Liver (tissue), 9 donors: ENCODE measurements around the gene SLC25A26. TPM values are rescaled to one million over a fixed set of nuclear protein-coding genes. Genes with fewer than 3 reads are reported as not detected.

Source experiments
- DNase-seq: peaks from one replicate; pipeline ENCODE4 v3.0.0-alpha.2; 2017; ENCODE audit warnings: low spot score
- H3K27ac ChIP-seq, 2 donors: one replicate each; pipeline ENCODE4 v1.7.0; 2013; ENCODE audit warnings: inconsistent platforms in 2 of 2, low read length in 2 of 2, control low read depth in 1 of 2, low read depth in 1 of 2, mild to moderate bottlenecking in 1 of 2
- H3K27me3 ChIP-seq, 4 donors: one replicate each; pipeline versions ENCODE4 v1.6.1 to v1.7.0; 2013; ENCODE audit warnings: low read length in 3 of 4, inconsistent platforms in 1 of 4, mild to moderate bottlenecking in 1 of 4, moderate library complexity in 1 of 4; ENCODE audit not compliant: control insufficient read depth in 4 of 4, insufficient read depth in 4 of 4
- H3K36me3 ChIP-seq, 4 donors: one replicate each; pipeline versions ENCODE4 v1.6.1 to v1.7.0; 2013; ENCODE audit warnings: low read length in 3 of 4, mild to moderate bottlenecking in 3 of 4, low read depth in 1 of 4, moderate library complexity in 1 of 4; ENCODE audit not compliant: control insufficient read depth in 4 of 4, insufficient read depth in 3 of 4
- H3K4me1 ChIP-seq, 4 donors: one replicate each; pipeline versions ENCODE4 v1.6.1 to v1.7.0; 2013; ENCODE audit warnings: low read length in 3 of 4, mild to moderate bottlenecking in 3 of 4, moderate library complexity in 1 of 4; ENCODE audit not compliant: control insufficient read depth in 4 of 4, insufficient read depth in 4 of 4
- H3K4me3 ChIP-seq, 3 donors: one replicate each; pipeline versions ENCODE4 v1.6.1 to v1.7.0; 2013; ENCODE audit warnings: low read length in 3 of 3, control low read depth in 1 of 3, low read depth in 1 of 3, mild to moderate bottlenecking in 1 of 3
- H3K9ac ChIP-seq, 2 donors: one replicate each; pipeline ENCODE4 v1.7.0; 2013; ENCODE audit warnings: low read length in 2 of 2, mild to moderate bottlenecking in 2 of 2, moderate library complexity in 2 of 2, control low read depth in 1 of 2, low read depth in 1 of 2
- H3K9me3 ChIP-seq, 4 donors: one replicate each; pipeline versions ENCODE4 v1.6.1 to v1.7.0; 2013; ENCODE audit warnings: low read length in 3 of 4; ENCODE audit not compliant: control insufficient read depth in 4 of 4
- EGR1 ChIP-seq, 2 donors: IDR thresholded peaks; 2 replicates each; pipeline ENCODE4 v1.6.1; 2016 to 2018; ENCODE audit warnings: antibody characterized with exemption in 2 of 2, low read depth in 2 of 2
- FOXA1 ChIP-seq: IDR thresholded peaks from 2 replicates; pipeline ENCODE4 v1.6.1; 2016; ENCODE audit warnings: antibody characterized with exemption
- FOXA2 ChIP-seq: IDR thresholded peaks from 2 replicates; pipeline ENCODE4 v1.6.1; 2016; ENCODE audit warnings: antibody characterized with exemption
- GABPA ChIP-seq, 2 donors: IDR thresholded peaks in 1 of 2; conservative IDR thresholded peaks in 1 of 2; 2 replicates each; pipeline ENCODE4 v1.6.1; 2016; ENCODE audit warnings: antibody characterized with exemption in 2 of 2, mild to moderate bottlenecking in 1 of 2, moderate library complexity in 1 of 2
- HNF4A ChIP-seq, 2 donors: conservative IDR thresholded peaks; 2 replicates each; pipeline ENCODE4 v1.6.1; 2016; ENCODE audit warnings: antibody characterized with exemption in 2 of 2, mild to moderate bottlenecking in 2 of 2
- HNF4G ChIP-seq: IDR thresholded peaks from 2 replicates; pipeline ENCODE4 v1.6.1; 2016; ENCODE audit warnings: antibody characterized with exemption
- JUND ChIP-seq, 2 donors: IDR thresholded peaks; 2 replicates each; pipeline ENCODE4 v1.6.1; 2016; ENCODE audit warnings: antibody characterized with exemption in 2 of 2
- NR2F2 ChIP-seq: IDR thresholded peaks from 2 replicates; pipeline ENCODE4 v1.6.1; 2016; ENCODE audit warnings: antibody characterized with exemption
- RXRA ChIP-seq, 2 donors: IDR thresholded peaks; 2 replicates each; pipeline ENCODE4 v1.6.1; 2017 to 2018; ENCODE audit warnings: antibody characterized with exemption in 2 of 2, mild to moderate bottlenecking in 1 of 2
- SP1 ChIP-seq: IDR thresholded peaks from 2 replicates; pipeline ENCODE4 v1.6.1; 2018; ENCODE audit warnings: antibody characterized with exemption, mild to moderate bottlenecking
- YY1 ChIP-seq: IDR thresholded peaks from 2 replicates; pipeline ENCODE4 v1.6.1; 2016; ENCODE audit warnings: antibody characterized with exemption, mild to moderate bottlenecking
- whole genome bisulfite sequencing: extraction: QIAGEN DNeasy Blood & Tissue Kit; methylation state at CpG from one replicate; pipeline ENCODE4 v1.1.7; 2013; 5-methylcytosine and 5-hydroxymethylcytosine counted together
- polyA plus RNA-seq, 2 donors: library from polyadenylated mRNA; stranded (reverse) in 1 of 2; unstranded in 1 of 2; fragments of 200-250 nt in 1 of 2; fragments of >200 nt in 1 of 2; fragmentation: Nextera tagmentation in 1 of 2; extraction: Ambion mirVana in 1 of 2; gene quantifications; one replicate each; pipeline versions ENCODE4 v1.2.1 to v1.2.3, GENCODE V29; 2013 to 2015
- total RNA-seq, 2 donors: library from RNA; depleted of rRNA; stranded (reverse); fragments of >200 nt; gene quantifications; one replicate each; pipeline ENCODE4 v1.2.3, GENCODE V29; 2014
- TF ChIP-seq, protein P1 (sequence below): IDR thresholded peaks from 2 replicates; pipeline ENCODE4 v1.6.1; 2016; ENCODE audit warnings: antibody characterized with exemption, mild to moderate bottlenecking
- TF ChIP-seq, protein P2 (sequence below): IDR thresholded peaks from 2 replicates; pipeline ENCODE4 v1.6.1; 2016; ENCODE audit warnings: antibody characterized with exemption
- TF ChIP-seq, protein P3 (sequence below): fragments of 150-350 bp; IDR thresholded peaks from 2 replicates; pipeline ENCODE4 v1.5.1; 2017; ENCODE audit warnings: improper control_type of control experiment, low read depth, low read length; ENCODE audit not compliant: missing input control
- TF ChIP-seq, protein P4 (sequence below): IDR thresholded peaks from 2 replicates; pipeline ENCODE4 v1.6.1; 2016; ENCODE audit warnings: antibody characterized with exemption
- donor health status: healthy.
- donor health status: healthy.
- donor health status: healthy.
- donor health status: healthy.
- donor health status: healthy.

Gene SLC25A26
- total and polyA plus RNA-seq, 4 donors, result 9.9 to 21.6 (median 12.8) TPM

DNA sequence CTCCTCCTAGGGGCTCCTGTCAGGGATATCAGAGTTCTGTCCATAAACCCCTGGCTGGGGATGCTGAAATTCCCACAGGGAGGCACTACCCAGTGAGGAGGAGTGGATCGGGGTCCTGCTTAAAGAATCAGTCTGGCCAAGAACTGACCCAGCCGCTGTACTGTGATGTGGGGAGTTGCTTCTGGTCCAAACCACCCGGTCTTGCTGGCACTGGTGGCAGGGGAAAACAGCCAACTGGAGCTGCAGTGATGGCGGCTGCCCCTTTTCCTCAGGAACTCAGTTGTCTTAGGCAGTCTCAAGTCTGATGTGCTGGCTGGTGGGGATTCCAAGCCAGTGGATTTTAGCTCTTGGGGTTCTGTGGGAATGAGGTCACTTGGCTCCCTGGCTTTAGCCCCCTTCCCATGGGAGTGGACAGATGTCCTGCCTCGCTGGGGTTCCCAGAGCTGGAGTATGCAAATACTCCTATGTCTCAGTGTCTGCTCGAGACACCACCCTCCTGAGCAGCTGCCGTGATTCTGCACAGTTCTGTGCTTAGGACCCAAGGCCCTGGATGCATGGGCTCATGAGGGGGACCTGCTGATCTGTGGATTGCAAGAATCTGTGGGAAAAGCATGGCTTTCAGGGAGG is 97.1 kb downstream of the SLC25A26 start:
- WGBS, result 94% methylated on average over 7 of the region's 7 CpGs
- Histone ChIP-seq H3K9ac (no peak overlapping the region), H3K27me3 (no peaks in the 10 kb centered on the region), H3K27ac (no peak overlapping the region), H3K36me3 (no peaks in the 10 kb centered on the region), H3K4me1 (no peaks in the 10 kb centered on the region), H3K4me3 (no peak overlapping the region), H3K9me3 (peaks cover 0 to under 1% (median 0%) of the 10 kb centered on the region in 4 donors)
- DNase-seq, result no peak
- no peak for TF ChIP-seq HNF4A (conservative IDR thresholded peaks at IDR 0.05)
- TF ChIP-seq, protein P1, sequence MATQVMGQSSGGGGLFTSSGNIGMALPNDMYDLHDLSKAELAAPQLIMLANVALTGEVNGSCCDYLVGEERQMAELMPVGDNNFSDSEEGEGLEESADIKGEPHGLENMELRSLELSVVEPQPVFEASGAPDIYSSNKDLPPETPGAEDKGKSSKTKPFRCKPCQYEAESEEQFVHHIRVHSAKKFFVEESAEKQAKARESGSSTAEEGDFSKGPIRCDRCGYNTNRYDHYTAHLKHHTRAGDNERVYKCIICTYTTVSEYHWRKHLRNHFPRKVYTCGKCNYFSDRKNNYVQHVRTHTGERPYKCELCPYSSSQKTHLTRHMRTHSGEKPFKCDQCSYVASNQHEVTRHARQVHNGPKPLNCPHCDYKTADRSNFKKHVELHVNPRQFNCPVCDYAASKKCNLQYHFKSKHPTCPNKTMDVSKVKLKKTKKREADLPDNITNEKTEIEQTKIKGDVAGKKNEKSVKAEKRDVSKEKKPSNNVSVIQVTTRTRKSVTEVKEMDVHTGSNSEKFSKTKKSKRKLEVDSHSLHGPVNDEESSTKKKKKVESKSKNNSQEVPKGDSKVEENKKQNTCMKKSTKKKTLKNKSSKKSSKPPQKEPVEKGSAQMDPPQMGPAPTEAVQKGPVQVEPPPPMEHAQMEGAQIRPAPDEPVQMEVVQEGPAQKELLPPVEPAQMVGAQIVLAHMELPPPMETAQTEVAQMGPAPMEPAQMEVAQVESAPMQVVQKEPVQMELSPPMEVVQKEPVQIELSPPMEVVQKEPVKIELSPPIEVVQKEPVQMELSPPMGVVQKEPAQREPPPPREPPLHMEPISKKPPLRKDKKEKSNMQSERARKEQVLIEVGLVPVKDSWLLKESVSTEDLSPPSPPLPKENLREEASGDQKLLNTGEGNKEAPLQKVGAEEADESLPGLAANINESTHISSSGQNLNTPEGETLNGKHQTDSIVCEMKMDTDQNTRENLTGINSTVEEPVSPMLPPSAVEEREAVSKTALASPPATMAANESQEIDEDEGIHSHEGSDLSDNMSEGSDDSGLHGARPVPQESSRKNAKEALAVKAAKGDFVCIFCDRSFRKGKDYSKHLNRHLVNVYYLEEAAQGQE, result no peak
- TF ChIP-seq FOXA1, result no peak
- no peak for TF ChIP-seq JUND (IDR thresholded peaks at IDR 0.05)
- TF ChIP-seq, protein P2, sequence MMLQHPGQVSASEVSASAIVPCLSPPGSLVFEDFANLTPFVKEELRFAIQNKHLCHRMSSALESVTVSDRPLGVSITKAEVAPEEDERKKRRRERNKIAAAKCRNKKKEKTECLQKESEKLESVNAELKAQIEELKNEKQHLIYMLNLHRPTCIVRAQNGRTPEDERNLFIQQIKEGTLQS, result no peak
- TF ChIP-seq, protein P3, sequence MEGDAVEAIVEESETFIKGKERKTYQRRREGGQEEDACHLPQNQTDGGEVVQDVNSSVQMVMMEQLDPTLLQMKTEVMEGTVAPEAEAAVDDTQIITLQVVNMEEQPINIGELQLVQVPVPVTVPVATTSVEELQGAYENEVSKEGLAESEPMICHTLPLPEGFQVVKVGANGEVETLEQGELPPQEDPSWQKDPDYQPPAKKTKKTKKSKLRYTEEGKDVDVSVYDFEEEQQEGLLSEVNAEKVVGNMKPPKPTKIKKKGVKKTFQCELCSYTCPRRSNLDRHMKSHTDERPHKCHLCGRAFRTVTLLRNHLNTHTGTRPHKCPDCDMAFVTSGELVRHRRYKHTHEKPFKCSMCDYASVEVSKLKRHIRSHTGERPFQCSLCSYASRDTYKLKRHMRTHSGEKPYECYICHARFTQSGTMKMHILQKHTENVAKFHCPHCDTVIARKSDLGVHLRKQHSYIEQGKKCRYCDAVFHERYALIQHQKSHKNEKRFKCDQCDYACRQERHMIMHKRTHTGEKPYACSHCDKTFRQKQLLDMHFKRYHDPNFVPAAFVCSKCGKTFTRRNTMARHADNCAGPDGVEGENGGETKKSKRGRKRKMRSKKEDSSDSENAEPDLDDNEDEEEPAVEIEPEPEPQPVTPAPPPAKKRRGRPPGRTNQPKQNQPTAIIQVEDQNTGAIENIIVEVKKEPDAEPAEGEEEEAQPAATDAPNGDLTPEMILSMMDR, result no peak
- TF ChIP-seq, protein P4, sequence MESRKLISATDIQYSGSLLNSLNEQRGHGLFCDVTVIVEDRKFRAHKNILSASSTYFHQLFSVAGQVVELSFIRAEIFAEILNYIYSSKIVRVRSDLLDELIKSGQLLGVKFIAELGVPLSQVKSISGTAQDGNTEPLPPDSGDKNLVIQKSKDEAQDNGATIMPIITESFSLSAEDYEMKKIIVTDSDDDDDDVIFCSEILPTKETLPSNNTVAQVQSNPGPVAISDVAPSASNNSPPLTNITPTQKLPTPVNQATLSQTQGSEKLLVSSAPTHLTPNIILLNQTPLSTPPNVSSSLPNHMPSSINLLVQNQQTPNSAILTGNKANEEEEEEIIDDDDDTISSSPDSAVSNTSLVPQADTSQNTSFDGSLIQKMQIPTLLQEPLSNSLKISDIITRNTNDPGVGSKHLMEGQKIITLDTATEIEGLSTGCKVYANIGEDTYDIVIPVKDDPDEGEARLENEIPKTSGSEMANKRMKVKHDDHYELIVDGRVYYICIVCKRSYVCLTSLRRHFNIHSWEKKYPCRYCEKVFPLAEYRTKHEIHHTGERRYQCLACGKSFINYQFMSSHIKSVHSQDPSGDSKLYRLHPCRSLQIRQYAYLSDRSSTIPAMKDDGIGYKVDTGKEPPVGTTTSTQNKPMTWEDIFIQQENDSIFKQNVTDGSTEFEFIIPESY, result no peak
- no peak for TF ChIP-seq EGR1 (IDR thresholded peaks at IDR 0.05; ENCODE audit: low read depth in 2 of 2)
- TF ChIP-seq RXRA (IDR thresholded peaks at IDR 0.05), result no peak
- TF ChIP-seq NR2F2, result no peak
- TF ChIP-seq YY1, result no peak
- no peak for TF ChIP-seq SP1
- no peak for TF ChIP-seq FOXA2
- TF ChIP-seq GABPA (IDR thresholded peaks at IDR 0.05 in 1 of 2, conservative IDR thresholded peaks at IDR 0.05 in 1 of 2), result no peak

DNA sequence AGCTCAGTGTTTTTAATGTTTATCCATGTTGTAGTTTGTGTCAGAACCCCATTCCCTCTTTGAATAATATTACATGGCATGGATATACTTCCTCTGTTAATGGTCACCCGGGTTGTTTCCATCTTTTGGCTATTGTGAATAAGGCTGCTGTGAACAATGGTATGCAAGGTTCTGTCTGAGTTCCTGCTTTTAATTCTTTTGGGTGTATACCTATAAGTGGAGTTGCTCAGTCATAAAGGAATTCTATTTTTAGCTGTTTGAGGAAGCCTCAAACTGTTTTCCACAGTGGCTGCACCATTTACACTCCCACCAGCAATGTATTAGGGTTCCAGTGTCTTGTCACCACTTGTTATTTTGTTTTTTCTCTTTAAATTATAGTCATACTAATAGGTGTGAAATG is 99.6 kb downstream of the SLC25A26 start:
- Histone ChIP-seq H3K36me3 (no peaks in the 10 kb centered on the region), H3K9me3 (peaks cover 0 to 2% (median 0%) of the 10 kb centered on the region in 4 donors), H3K27ac (no peak overlapping the region), H3K4me3 (no peak overlapping the region), H3K4me1 (no peaks in the 10 kb centered on the region), H3K27me3 (no peaks in the 10 kb centered on the region), H3K9ac (no peak overlapping the region)
- no peak for DNase-seq
- 88% methylated on average over 1 of the region's 1 CpG for WGBS
- TF ChIP-seq FOXA2 (no peak), HNF4G (no peak), FOXA1 (no peak), JUND (IDR thresholded peaks at IDR 0.05) (no peak), GABPA (IDR thresholded peaks at IDR 0.05 in 1 of 2, conservative IDR thresholded peaks at IDR 0.05 in 1 of 2) (no peak), YY1 (no peak), HNF4A (conservative IDR thresholded peaks at IDR 0.05) (no peak)
- TF ChIP-seq, protein P3, result no peak
- TF ChIP-seq, protein P1, result no peak
